ENCODE results near the gene TIFAB.

TIFAB gene

GRCh38 chr5:135476615-135477581 lies 24.7 kb upstream of the TIFAB start:
- TF ChIP-seq JUND (IDR thresholded peaks at IDR 0.05; ENCODE audit: low read depth), result no peak
- in situ Hi-C loops (cut with HindIII; ENCODE audit: low pct_unique_long_range_greater_than_20kb, low sequenced_read_pairs), result no loop called here
- no peak for DNase-seq (ENCODE audit: low read depth in 1 of 2, low spot score in 1 of 2)

- in situ Hi-C loops (cut with HindIII; ENCODE audit: low pct_unique_long_range_greater_than_20kb, low sequenced_read_pairs), result no loop called here
- DNase-seq (ENCODE audit: low read depth in 1 of 2, low spot score in 1 of 2), result no peak
- TF ChIP-seq JUND (IDR thresholded peaks at IDR 0.05; ENCODE audit: low read depth), result no peak
Observed at GRCh38 chr5:135473956-135474670, 22.0 kb upstream of the TIFAB start.

- in situ Hi-C loops (cut with HindIII; ENCODE audit: low pct_unique_long_range_greater_than_20kb, low sequenced_read_pairs), result no loop called here
Observed at GRCh38 chr5:135472141-135472540, 20.0 kb upstream of the TIFAB start.

GRCh38 chr5:135471726-135472125 lies 19.6 kb upstream of the TIFAB start:
- no peak for TF ChIP-seq JUND (IDR thresholded peaks at IDR 0.05; ENCODE audit: low read depth)
- in situ Hi-C loops (cut with HindIII; ENCODE audit: low pct_unique_long_range_greater_than_20kb, low sequenced_read_pairs), result no loop called here
- no peak for DNase-seq (ENCODE audit: low read depth in 1 of 2, low spot score in 1 of 2)

More at GRCh38 chr5:135472141-135472540, 20.0 kb upstream of the TIFAB start:
- DNase-seq (ENCODE audit: low read depth in 1 of 2, low spot score in 1 of 2), result no peak
- no peak for TF ChIP-seq JUND (IDR thresholded peaks at IDR 0.05; ENCODE audit: low read depth)

- TF ChIP-seq JUND (IDR thresholded peaks at IDR 0.05; ENCODE audit: low read depth), result no peak
- no peak for DNase-seq (ENCODE audit: low read depth in 1 of 2, low spot score in 1 of 2)
- in situ Hi-C loops (cut with HindIII; ENCODE audit: low pct_unique_long_range_greater_than_20kb, low sequenced_read_pairs), result no loop called here
Observed at GRCh38 chr5:135469911-135470310, 17.8 kb upstream of the TIFAB start.

GRCh38 chr5:135468541-135468940 lies 16.4 kb upstream of the TIFAB start:
- DNase-seq (ENCODE audit: low read depth in 1 of 2, low spot score in 1 of 2), result no peak
- in situ Hi-C loops (cut with HindIII; ENCODE audit: low pct_unique_long_range_greater_than_20kb, low sequenced_read_pairs), result no loop called here
- no peak for TF ChIP-seq JUND (IDR thresholded peaks at IDR 0.05; ENCODE audit: low read depth)

GRCh38 chr5:135467871-135468485 lies 15.8 kb upstream of the TIFAB start:
- no peak for TF ChIP-seq JUND (IDR thresholded peaks at IDR 0.05; ENCODE audit: low read depth)
- in situ Hi-C loops (cut with HindIII; ENCODE audit: low pct_unique_long_range_greater_than_20kb, low sequenced_read_pairs), result no loop called here
- no peak for DNase-seq (ENCODE audit: low read depth in 1 of 2, low spot score in 1 of 2)

- no peak for TF ChIP-seq JUND (IDR thresholded peaks at IDR 0.05; ENCODE audit: low read depth)
- in situ Hi-C loops (cut with HindIII; ENCODE audit: low pct_unique_long_range_greater_than_20kb, low sequenced_read_pairs), result no loop called here
Observed at GRCh38 chr5:135467051-135467625, 15.0 kb upstream of the TIFAB start.

GRCh38 chr5:135466178-135467050 lies 14.3 kb upstream of the TIFAB start:
- in situ Hi-C loops (cut with HindIII; ENCODE audit: low pct_unique_long_range_greater_than_20kb, low sequenced_read_pairs), result no loop called here
- TF ChIP-seq JUND (IDR thresholded peaks at IDR 0.05; ENCODE audit: low read depth), result no peak
- DNase-seq (ENCODE audit: low read depth in 1 of 2, low spot score in 1 of 2), result peak; percentile 64 to 80

More at GRCh38 chr5:135467051-135467625, 15.0 kb upstream of the TIFAB start:
- DNase-seq (ENCODE audit: low read depth in 1 of 2, low spot score in 1 of 2), result no peak

- no peak for TF ChIP-seq JUND (IDR thresholded peaks at IDR 0.05; ENCODE audit: low read depth)
- DNase-seq (ENCODE audit: low read depth in 1 of 2, low spot score in 1 of 2), result no peak
- in situ Hi-C loops (cut with HindIII; ENCODE audit: low pct_unique_long_range_greater_than_20kb, low sequenced_read_pairs), result no loop called here
Observed at GRCh38 chr5:135465391-135466122, 13.4 kb upstream of the TIFAB start.

- in situ Hi-C loops (cut with HindIII; ENCODE audit: low pct_unique_long_range_greater_than_20kb, low sequenced_read_pairs), result no loop called here
- TF ChIP-seq JUND (IDR thresholded peaks at IDR 0.05; ENCODE audit: low read depth), result no peak
- DNase-seq (ENCODE audit: low read depth in 1 of 2, low spot score in 1 of 2), result peak; percentile 19 to 73
Observed at GRCh38 chr5:135462304-135462703, 10.2 kb upstream of the TIFAB start.

All from T47D (cell line).